H9 (cell line): ENCODE results near the gene FXYD4. TPM values are rescaled to one million over a fixed set of nuclear protein-coding genes. Genes with fewer than 3 reads are reported as not detected.

Source experiments
- DNase-seq: peaks from one replicate; pipeline ENCODE4 v3.0.0-alpha.2; 2017
- H2AFZ ChIP-seq: one replicate; pipeline ENCODE4 v1.6.1; 2013; ENCODE audit warnings: mild to moderate bottlenecking, low read length, control low read depth, moderate library complexity
- H2AK5ac ChIP-seq: 2 replicates; pipeline ENCODE4 v1.6.1; 2013; ENCODE audit warnings: low read length, control low read depth, mixed read lengths; ENCODE audit not compliant: insufficient read length
- H2BK120ac ChIP-seq: one replicate; pipeline ENCODE4 v1.6.1; 2013; ENCODE audit warnings: low read depth, mild to moderate bottlenecking, low read length, control low read depth, inconsistent platforms; ENCODE audit not compliant: poor library complexity, severe bottlenecking
- H2BK12ac ChIP-seq: 2 replicates; pipeline ENCODE4 v1.6.1; 2013; ENCODE audit warnings: low read length, control low read depth, mixed read lengths, low read depth; ENCODE audit not compliant: insufficient read length
- H2BK15ac ChIP-seq: 2 replicates; pipeline ENCODE4 v1.6.1; 2013; ENCODE audit warnings: low read depth, low read length, control low read depth
- H2BK20ac ChIP-seq: one replicate; pipeline ENCODE4 v1.6.1; 2013; ENCODE audit warnings: low read depth, mild to moderate bottlenecking, low read length, control low read depth, inconsistent platforms; ENCODE audit not compliant: poor library complexity, severe bottlenecking
- H2BK5ac ChIP-seq: 2 replicates; pipeline ENCODE4 v1.6.1; 2013; ENCODE audit warnings: low read length, control low read depth, mixed read lengths; ENCODE audit not compliant: insufficient read length
- H3K14ac ChIP-seq: 2 replicates; pipeline ENCODE4 v1.6.1; 2013; ENCODE audit warnings: low read length, control low read depth; ENCODE audit not compliant: insufficient read depth
- H3K18ac ChIP-seq: 2 replicates; pipeline ENCODE4 v1.6.1; 2013; ENCODE audit warnings: low read depth, mild to moderate bottlenecking, mixed read lengths, low read length, control low read depth; ENCODE audit not compliant: insufficient read length
- H3K23ac ChIP-seq: 2 replicates; pipeline ENCODE4 v1.6.1; 2013; ENCODE audit warnings: low read length, control low read depth, mixed read lengths, low read depth; ENCODE audit not compliant: insufficient read length
- H3K23me2 ChIP-seq: 2 replicates; pipeline ENCODE4 v1.6.1; 2013; ENCODE audit warnings: low read depth, mild to moderate bottlenecking, mixed read lengths, low read length, control low read depth; ENCODE audit not compliant: insufficient read length, poor library complexity, severe bottlenecking
- H3K27ac ChIP-seq: 2 replicates; pipeline ENCODE4 v1.5.1; 2013; ENCODE audit warnings: low read length, control low read depth, mixed read lengths, low read depth; ENCODE audit not compliant: insufficient read length
- H3K27me3 ChIP-seq: 2 replicates; pipeline ENCODE4 v1.6.1; 2013; ENCODE audit warnings: low read length, control low read depth, inconsistent platforms; ENCODE audit not compliant: insufficient read depth
- H3K4ac ChIP-seq: 2 replicates; pipeline ENCODE4 v1.6.1; 2013; ENCODE audit warnings: low read depth, mild to moderate bottlenecking, control low read depth, inconsistent platforms, low read length, moderate library complexity
- H3K4me1 ChIP-seq: 2 replicates; pipeline ENCODE4 v1.6.1; 2013; ENCODE audit warnings: low read length, control low read depth, inconsistent platforms; ENCODE audit not compliant: insufficient read depth
- H3K4me2 ChIP-seq: 2 replicates; pipeline ENCODE4 v1.6.1; 2013; ENCODE audit warnings: low read length, control low read depth, mixed read lengths; ENCODE audit not compliant: insufficient read length, insufficient read depth
- H3K56ac ChIP-seq: 2 replicates; pipeline ENCODE4 v1.6.1; 2013; ENCODE audit warnings: low read depth, mild to moderate bottlenecking, mixed read lengths, low read length, control low read depth; ENCODE audit not compliant: insufficient read length
- H3K79me1 ChIP-seq: 2 replicates; pipeline ENCODE4 v1.6.1; 2013; ENCODE audit warnings: low read depth, mild to moderate bottlenecking, moderate library complexity, low read length, control low read depth, inconsistent platforms; ENCODE audit not compliant: insufficient read depth, poor library complexity, severe bottlenecking
- H3K79me2 ChIP-seq: 2 replicates; pipeline ENCODE4 v1.6.1; 2013; ENCODE audit warnings: low read length, control low read depth, inconsistent platforms; ENCODE audit not compliant: insufficient read depth
- H3K9ac ChIP-seq: 2 replicates; pipeline ENCODE4 v1.6.1; 2013; ENCODE audit warnings: low read length, control low read depth, mixed read lengths; ENCODE audit not compliant: insufficient read length; ENCODE audit errors: extremely low read depth
- H3K9me3 ChIP-seq: one replicate; pipeline ENCODE4 v1.6.1; 2013; ENCODE audit warnings: low read depth, low read length, inconsistent platforms; ENCODE audit not compliant: control insufficient read depth
- H3T11ph ChIP-seq: one replicate; pipeline ENCODE4 v1.6.1; 2013; ENCODE audit warnings: mild to moderate bottlenecking, low read length, control low read depth, inconsistent platforms
- H4K20me1 ChIP-seq: one replicate; pipeline ENCODE4 v1.6.1; 2013; ENCODE audit not compliant: control insufficient read depth, insufficient read length, insufficient read depth
- H4K5ac ChIP-seq: 2 replicates; pipeline ENCODE4 v1.6.1; 2013; ENCODE audit warnings: low read depth, mild to moderate bottlenecking, mixed read lengths, low read length, control low read depth; ENCODE audit not compliant: insufficient read length
- H4K8ac ChIP-seq: replicated peaks from 2 replicates; pipeline ENCODE4 v1.6.1; 2013; ENCODE audit warnings: low read length, control low read depth, mixed read lengths, low read depth; ENCODE audit not compliant: insufficient read length
- H4K91ac ChIP-seq: 2 replicates; pipeline ENCODE4 v1.6.1; 2013; ENCODE audit warnings: low read depth, mild to moderate bottlenecking, moderate library complexity, mixed read lengths, low read length, control low read depth; ENCODE audit not compliant: insufficient read length
- H3K27ac Mint-ChIP-seq, 3 experiments: 2 replicates in 2 of 3; 3 replicates in 1 of 3; pipeline ENCODE4 v1.8.0; 2020 to 2021; ENCODE audit warnings: mixed read lengths in 3 of 3, mild to moderate bottlenecking in 1 of 3, moderate library complexity in 1 of 3
- H3K27me3 Mint-ChIP-seq: 2 replicates; pipeline ENCODE4 v1.8.0; 2021; ENCODE audit warnings: low read depth, mild to moderate bottlenecking, moderate library complexity, mixed read lengths
- H3K36me3 Mint-ChIP-seq, 3 experiments: 2 replicates in 2 of 3; 3 replicates in 1 of 3; pipeline ENCODE4 v1.8.0; 2020 to 2021; ENCODE audit warnings: low read depth in 3 of 3, mixed read lengths in 3 of 3; ENCODE audit not compliant: insufficient read depth in 1 of 3
- H3K4me1 Mint-ChIP-seq, 2 experiments: 2 replicates each; pipeline ENCODE4 v1.8.0; 2020; ENCODE audit warnings: mixed read lengths in 2 of 2
- H3K4me3 Mint-ChIP-seq, 2 experiments: 2 replicates in 1 of 2; 3 replicates in 1 of 2; pipeline ENCODE4 v1.8.0; 2020 to 2021; ENCODE audit warnings: mild to moderate bottlenecking in 2 of 2, mixed read lengths in 2 of 2, moderate library complexity in 1 of 2
- H3K9me3 Mint-ChIP-seq, 2 experiments: 2 replicates in 1 of 2; 3 replicates in 1 of 2; pipeline ENCODE4 v1.8.0; 2020; ENCODE audit warnings: mild to moderate bottlenecking in 2 of 2, mixed read lengths in 2 of 2, moderate library complexity in 1 of 2
- CTCF ChIP-seq: fragments of 200-600 bp; sonication (generic); conservative IDR thresholded peaks from 3 replicates; pipeline ENCODE4 v1.8.0; 2021; ENCODE audit warnings: antibody characterized with exemption, mild to moderate bottlenecking
- WGBS: extraction: QIAGEN DNeasy Blood & Tissue Kit; methylation state at CpG from one replicate; pipeline ENCODE4 v1.1.7; 2013; ENCODE audit warnings: missing lambda C conversion rate, low lambda C conversion rate, mixed read lengths; ENCODE audit not compliant: insufficient read length; ENCODE audit errors: extremely low coverage; 5-methylcytosine and 5-hydroxymethylcytosine counted together
- total RNA-seq: library from RNA; stranded (reverse); gene quantifications from 2 replicates; pipeline ENCODE4 v1.2.1, GENCODE V29; 2021

FXYD4 gene
- total RNA-seq, 1 experiment from 2014 or later: not detected

- DNase-seq: peak; percentile 90
- H3K4me1 Mint-ChIP-seq: peaks cover 20 to 21% of the 10 kb centered on the region in 2 experiments
- H3K36me3 Mint-ChIP-seq: no peaks in the 10 kb centered on the region
- no peak overlapping the region for H2BK12ac ChIP-seq
- no peaks in the 10 kb centered on the region for H3K79me1 ChIP-seq
- no peak overlapping the region for H3K4me2 ChIP-seq
- H3K9ac ChIP-seq: no peak overlapping the region
- H2BK20ac ChIP-seq: no peak overlapping the region
- H3K4me1 ChIP-seq: peaks cover 2% of the 10 kb centered on the region; the same call in 1 of the 2 replicates
- no peak overlapping the region for H3K4ac ChIP-seq
- H3K23me2 ChIP-seq: no peaks in the 10 kb centered on the region
- H2BK120ac ChIP-seq: no peak overlapping the region
- peak; percentile 97 for TF ChIP-seq CTCF
- no peak overlapping the region for H3K14ac ChIP-seq
- no peak overlapping the region for H2BK5ac ChIP-seq
- H3K27ac Mint-ChIP-seq: peak overlapping the region in 1 of 3 experiments; percentile 51; a peak in 4 of 7 replicates
- no peak overlapping the region for H4K8ac ChIP-seq
- H4K5ac ChIP-seq: no peak overlapping the region
- no peak overlapping the region for H3K56ac ChIP-seq
- no peak overlapping the region for H2AFZ ChIP-seq
- H3K23ac ChIP-seq: no peak overlapping the region
- H3K27ac ChIP-seq: no peak overlapping the region
- H3K27me3 ChIP-seq: no peaks in the 10 kb centered on the region
- no peak overlapping the region for H3K18ac ChIP-seq
- H3K9me3 ChIP-seq: no peaks in the 10 kb centered on the region
- H4K20me1 ChIP-seq: no peaks in the 10 kb centered on the region
- no peak overlapping the region for H4K91ac ChIP-seq
- no peaks in the 10 kb centered on the region for H3K27me3 Mint-ChIP-seq
- no peak overlapping the region; a peak in 1 of 5 replicates for H3K4me3 Mint-ChIP-seq
- no peak overlapping the region for H2BK15ac ChIP-seq
- no peak overlapping the region for H2AK5ac ChIP-seq
- H3K79me2 ChIP-seq: no peaks in the 10 kb centered on the region
- H3T11ph ChIP-seq: no peak overlapping the region
- H3K9me3 Mint-ChIP-seq: no peaks in the 10 kb centered on the region
- WGBS: no CpG with 5 or more reads among the region's 13 CpGs
These were observed 22.7 kb upstream of the FXYD4 start for GRCh38 chr10:43348511-43349312.
